ENCODE measurements around the gene TP53BP2.

The TP53BP2 gene

GRCh38 chr1:223772771-223773160 is 73.0 kb downstream of the TP53BP2 start:
- TF ChIP-seq, protein P1, sequence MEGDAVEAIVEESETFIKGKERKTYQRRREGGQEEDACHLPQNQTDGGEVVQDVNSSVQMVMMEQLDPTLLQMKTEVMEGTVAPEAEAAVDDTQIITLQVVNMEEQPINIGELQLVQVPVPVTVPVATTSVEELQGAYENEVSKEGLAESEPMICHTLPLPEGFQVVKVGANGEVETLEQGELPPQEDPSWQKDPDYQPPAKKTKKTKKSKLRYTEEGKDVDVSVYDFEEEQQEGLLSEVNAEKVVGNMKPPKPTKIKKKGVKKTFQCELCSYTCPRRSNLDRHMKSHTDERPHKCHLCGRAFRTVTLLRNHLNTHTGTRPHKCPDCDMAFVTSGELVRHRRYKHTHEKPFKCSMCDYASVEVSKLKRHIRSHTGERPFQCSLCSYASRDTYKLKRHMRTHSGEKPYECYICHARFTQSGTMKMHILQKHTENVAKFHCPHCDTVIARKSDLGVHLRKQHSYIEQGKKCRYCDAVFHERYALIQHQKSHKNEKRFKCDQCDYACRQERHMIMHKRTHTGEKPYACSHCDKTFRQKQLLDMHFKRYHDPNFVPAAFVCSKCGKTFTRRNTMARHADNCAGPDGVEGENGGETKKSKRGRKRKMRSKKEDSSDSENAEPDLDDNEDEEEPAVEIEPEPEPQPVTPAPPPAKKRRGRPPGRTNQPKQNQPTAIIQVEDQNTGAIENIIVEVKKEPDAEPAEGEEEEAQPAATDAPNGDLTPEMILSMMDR (IDR thresholded peaks at IDR 0.05; ENCODE audit: control insufficient read depth, extremely low read depth, insufficient read depth) = no peak

GRCh38 chr1:223771814-223772770 is 73.7 kb downstream of the TP53BP2 start:
- TF ChIP-seq, protein P1 (IDR thresholded peaks at IDR 0.05; ENCODE audit: control insufficient read depth, extremely low read depth, insufficient read depth) = no peak
- H3K4me3 ChIP-seq (ENCODE audit: low read depth, low read length) = no peak overlapping the region
- DNase-seq (ENCODE audit: low read depth) = no peak

More at GRCh38 chr1:223772771-223773160, 73.0 kb downstream of the TP53BP2 start:
- DNase-seq (ENCODE audit: low read depth) = no peak
- H3K4me3 ChIP-seq (ENCODE audit: low read depth, low read length) = no peak overlapping the region

GRCh38 chr1:223771469-223771813 is 74.3 kb downstream of the TP53BP2 start:
- H3K4me3 ChIP-seq (ENCODE audit: low read depth, low read length) = no peak overlapping the region
- DNase-seq (ENCODE audit: low read depth) = no peak

GRCh38 chr1:223770621-223771315 is 75.0 kb downstream of the TP53BP2 start:
- TF ChIP-seq, protein P1 (IDR thresholded peaks at IDR 0.05; ENCODE audit: control insufficient read depth, extremely low read depth, insufficient read depth) = no peak
- no peak overlapping the region for H3K4me3 ChIP-seq (ENCODE audit: low read depth, low read length)
- DNase-seq (ENCODE audit: low read depth) = no peak

More at GRCh38 chr1:223771469-223771813, 74.3 kb downstream of the TP53BP2 start:
- TF ChIP-seq, protein P1 (IDR thresholded peaks at IDR 0.05; ENCODE audit: control insufficient read depth, extremely low read depth, insufficient read depth) = no peak

DNA sequence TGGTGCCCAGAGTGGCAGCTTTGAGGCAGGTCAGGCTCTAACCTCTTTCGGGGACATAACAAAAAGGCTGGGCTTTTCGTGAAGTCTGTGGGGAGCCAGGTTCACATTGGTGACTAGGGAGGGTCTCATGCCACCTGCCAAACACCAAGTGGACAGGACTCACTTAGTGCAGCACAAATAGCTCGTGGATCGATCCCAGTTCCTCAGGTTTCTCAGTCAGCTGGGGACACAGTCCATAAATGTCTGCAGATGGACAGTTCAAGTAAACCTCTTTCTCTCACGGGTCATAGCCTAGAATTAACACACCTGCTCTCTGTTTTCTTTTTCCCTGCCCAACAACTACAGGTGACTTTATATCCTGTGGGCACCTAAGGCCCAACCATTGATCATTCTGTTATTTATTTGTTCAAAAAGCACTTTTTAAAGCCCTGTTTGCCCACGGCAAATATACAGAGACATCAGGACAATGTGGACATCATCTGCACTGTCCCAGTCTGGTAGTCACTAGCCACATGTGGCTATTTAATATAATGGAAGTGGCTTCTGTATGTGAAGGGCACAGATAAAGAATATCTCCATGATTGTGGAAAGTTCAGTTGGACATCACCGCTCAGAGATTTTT is 79.9 kb downstream of the TP53BP2 start:
- H3K4me3 ChIP-seq (ENCODE audit: low read depth, low read length) = no peak overlapping the region
- no peak for DNase-seq (ENCODE audit: low read depth)
- TF ChIP-seq, protein P1 (IDR thresholded peaks at IDR 0.05; ENCODE audit: control insufficient read depth, extremely low read depth, insufficient read depth) = no peak

GRCh38 chr1:223765036-223765718 is 80.6 kb downstream of the TP53BP2 start:
- TF ChIP-seq, protein P1 (IDR thresholded peaks at IDR 0.05; ENCODE audit: control insufficient read depth, extremely low read depth, insufficient read depth) = no peak
- no peak overlapping the region for H3K4me3 ChIP-seq (ENCODE audit: low read depth, low read length)
- no peak for DNase-seq (ENCODE audit: low read depth)
